HepG2 (cell line): Measurements from ENCODE around the gene NDUFAF8. TPM values are rescaled to one million over a fixed set of nuclear protein-coding genes. Genes with fewer than 3 reads are reported as not detected.

Experiments
- CHD4 ChIP-seq: fragments of 200-600 bp; sonication (generic); IDR thresholded peaks from 2 replicates; pipeline ENCODE4 v1.7.0; 2017; ENCODE audit warnings: mild to moderate bottlenecking, low read length, borderline replicate concordance
- HOXA9 ChIP-seq: sonication (generic); formaldehyde crosslinking; IDR thresholded peaks from 2 replicates; pipeline ENCODE4 v1.8.1; 2022; ENCODE audit warnings: missing genetic modification reagents, mild to moderate bottlenecking, moderate library complexity, borderline replicate concordance
- KDM4B ChIP-seq: sonication (generic); formaldehyde crosslinking; IDR thresholded peaks from 2 replicates; pipeline ENCODE4 v1.4.0; 2020; ENCODE audit warnings: missing genetic modification reagents
- MBNL3 ChIP-seq: fragments of 250-450 bp; sonication (Bioruptor Pico); conservative IDR thresholded peaks from 2 replicates; pipeline ENCODE4 v1.8.0; 2022; ENCODE audit warnings: mild to moderate bottlenecking, inconsistent platforms
- MIER2 ChIP-seq: IDR thresholded peaks from 2 replicates; pipeline ENCODE4 v1.6.1; 2016; ENCODE audit warnings: missing biosample characterization, missing genetic modification reagents
- NCOA5 ChIP-seq: sonication (generic); formaldehyde crosslinking; IDR thresholded peaks from 2 replicates; pipeline ENCODE4 v1.4.0; 2020; ENCODE audit warnings: missing genetic modification reagents
- PAX8 ChIP-seq: sonication (generic); formaldehyde crosslinking; IDR thresholded peaks from 2 replicates; pipeline ENCODE4 v1.8.0; 2022; ENCODE audit warnings: mild to moderate bottlenecking, missing genetic modification reagents, borderline replicate concordance
- RFX5 ChIP-seq: IDR thresholded peaks from 2 replicates; pipeline ENCODE4 v1.6.1; 2011; ENCODE audit warnings: low read depth, low read length, improper control_type of control experiment
- SALL1 ChIP-seq: sonication (generic); formaldehyde crosslinking; IDR thresholded peaks from 2 replicates; pipeline ENCODE4 v1.8.0; 2022; ENCODE audit warnings: mild to moderate bottlenecking, missing genetic modification reagents
- SAP130 ChIP-seq: IDR thresholded peaks from 2 replicates; pipeline ENCODE4 v1.6.1; 2016; ENCODE audit warnings: low read depth
- SNAPC2 ChIP-seq: sonication (generic); formaldehyde crosslinking; IDR thresholded peaks from 2 replicates; pipeline ENCODE4 v1.8.1; 2022; ENCODE audit warnings: mild to moderate bottlenecking, missing genetic modification reagents
- SNRNP70 ChIP-seq: fragments of 200-400 bp; formaldehyde crosslinking; IDR thresholded peaks from 2 replicates; pipeline ENCODE4 v1.6.1; 2017; ENCODE audit warnings: mild to moderate bottlenecking, low read depth, low read length, moderate library complexity
- ZNF17 ChIP-seq: sonication (generic); formaldehyde crosslinking; IDR thresholded peaks from 2 replicates; pipeline ENCODE4 v1.5.0; 2020; ENCODE audit warnings: mild to moderate bottlenecking, missing genetic modification reagents
- ZNF230 ChIP-seq: sonication (generic); formaldehyde crosslinking; IDR thresholded peaks from 2 replicates; pipeline ENCODE4 v1.4.0; 2020; ENCODE audit warnings: mild to moderate bottlenecking, missing genetic modification reagents
- ZNF367 ChIP-seq: sonication (generic); formaldehyde crosslinking; IDR thresholded peaks from 2 replicates; pipeline ENCODE4 v1.4.0; 2020; ENCODE audit warnings: missing genetic modification reagents, borderline replicate concordance
- ZNF446 ChIP-seq: sonication (generic); formaldehyde crosslinking; IDR thresholded peaks from 2 replicates; pipeline ENCODE4 v1.5.0; 2020; ENCODE audit warnings: mild to moderate bottlenecking, missing genetic modification reagents
- ZNF567 ChIP-seq: sonication (generic); formaldehyde crosslinking; IDR thresholded peaks from 2 replicates; pipeline ENCODE4 v1.8.1; 2023; ENCODE audit warnings: mild to moderate bottlenecking, missing genetic modification reagents, borderline replicate concordance
- ZSCAN25 ChIP-seq: sonication (generic); formaldehyde crosslinking; IDR thresholded peaks from 2 replicates; pipeline ENCODE4 v1.8.0; 2022; ENCODE audit warnings: mild to moderate bottlenecking, missing genetic modification reagents
- ZZZ3 ChIP-seq: sonication (generic); formaldehyde crosslinking; IDR thresholded peaks from 2 replicates; pipeline ENCODE4 v1.4.0; 2020; ENCODE audit warnings: missing genetic modification reagents, mild to moderate bottlenecking, borderline replicate concordance
- polyA plus RNA-seq, 8 experiments: library from polyadenylated mRNA; depleted of rRNA in 3 of 8; stranded (reverse) in 7 of 8; unstranded in 1 of 8; fragments of >200 nt; fragmentation: Illumina TruSeq in 4 of 8; extraction: Trizol in 4 of 8; gene quantifications; 2 replicates each; pipeline versions ENCODE4 v1.2.1 to v1.2.3, GENCODE V29; 2011 to 2016; ENCODE audit warnings: low read depth in 4 of 8, missing spikeins in 1 of 8, mixed read lengths in 1 of 8; ENCODE audit not compliant: insufficient read depth in 1 of 8
- total RNA-seq, 5 experiments: library from RNA; depleted of rRNA; stranded (reverse); fragments of >200 nt; fragmentation: Illumina TruSeq; extraction: Trizol; gene quantifications; 2 replicates each; pipeline ENCODE4 v1.2.3, GENCODE V29; 2016; ENCODE audit warnings: low read depth in 1 of 5
- TF ChIP-seq, protein P1 (sequence below): sonication (generic); formaldehyde crosslinking; IDR thresholded peaks from 2 replicates; pipeline ENCODE4 v1.5.0; 2020; ENCODE audit warnings: mild to moderate bottlenecking, missing genetic modification reagents
- TF ChIP-seq, protein P2 (sequence below): sonication (generic); formaldehyde crosslinking; conservative IDR thresholded peaks from 2 replicates; pipeline ENCODE4 v1.4.0; 2020; ENCODE audit warnings: mild to moderate bottlenecking, missing genetic modification reagents, moderate library complexity
- TF ChIP-seq, protein P3 (sequence below): sonication (generic); formaldehyde crosslinking; IDR thresholded peaks from 2 replicates; pipeline ENCODE4 v1.5.1; 2020; ENCODE audit warnings: missing genetic modification reagents, mild to moderate bottlenecking, borderline replicate concordance

NDUFAF8 gene
- total and polyA plus RNA-seq, 2 of the 13 experiments (the other 11 are each of a cell fraction or from before 2014, with no cell fraction given) = 75.6 to 233 TPM

DNA sequence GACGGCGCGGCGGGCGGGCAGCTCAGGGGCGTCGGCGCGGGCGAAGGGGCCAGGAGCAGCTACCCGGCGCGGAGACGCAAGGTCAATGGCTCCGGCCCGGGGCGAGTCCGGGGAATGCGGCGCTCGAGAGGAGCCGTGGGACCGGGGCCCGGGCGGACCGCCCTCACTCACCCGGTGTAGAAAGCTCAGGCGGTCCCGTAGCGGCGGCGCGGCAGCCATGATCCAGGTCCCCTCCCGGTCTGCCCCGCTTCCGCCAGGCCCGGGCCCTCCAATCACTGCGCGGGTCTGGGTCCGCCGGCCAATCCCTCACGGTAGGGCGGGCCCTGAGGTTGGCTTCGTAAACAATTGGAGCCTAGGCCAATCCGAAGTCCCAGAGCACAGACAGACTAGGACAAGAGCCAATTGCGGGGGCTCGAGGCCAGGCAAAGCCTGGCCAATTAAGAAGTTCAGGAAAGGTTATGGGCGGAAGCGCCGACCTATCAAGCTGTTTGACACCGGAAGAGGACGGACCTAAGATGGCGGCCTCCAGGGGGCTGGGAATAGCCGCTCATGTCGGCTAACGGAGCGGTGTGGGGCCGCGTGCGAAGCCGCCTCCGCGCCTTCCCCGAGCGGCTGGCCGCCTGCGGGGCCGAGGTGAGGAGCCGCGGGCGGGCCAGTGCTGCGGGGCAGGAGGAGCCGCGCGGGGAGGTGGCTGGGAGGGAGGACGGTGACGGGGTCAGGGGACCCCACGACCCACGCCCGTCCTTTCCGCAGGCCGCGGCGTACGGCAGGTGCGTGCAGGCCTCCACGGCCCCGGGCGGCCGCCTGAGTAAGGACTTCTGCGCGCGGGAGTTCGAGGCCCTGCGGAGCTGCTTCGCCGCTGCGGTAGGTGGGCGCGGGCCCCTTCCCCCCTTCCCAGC lies at the start of gene NDUFAF8, which contains the start of gene TEPSIN (continued):
- no peak for TF ChIP-seq MBNL3 (CRISPR knock-in tag)
- TF ChIP-seq ZNF17 (CRISPR knock-in tag) = no peak
- no peak for TF ChIP-seq ZZZ3 (CRISPR knock-in tag)
- TF ChIP-seq SAP130 (CRISPR knock-in tag) = peak; percentile 98
- TF ChIP-seq, protein P1, sequence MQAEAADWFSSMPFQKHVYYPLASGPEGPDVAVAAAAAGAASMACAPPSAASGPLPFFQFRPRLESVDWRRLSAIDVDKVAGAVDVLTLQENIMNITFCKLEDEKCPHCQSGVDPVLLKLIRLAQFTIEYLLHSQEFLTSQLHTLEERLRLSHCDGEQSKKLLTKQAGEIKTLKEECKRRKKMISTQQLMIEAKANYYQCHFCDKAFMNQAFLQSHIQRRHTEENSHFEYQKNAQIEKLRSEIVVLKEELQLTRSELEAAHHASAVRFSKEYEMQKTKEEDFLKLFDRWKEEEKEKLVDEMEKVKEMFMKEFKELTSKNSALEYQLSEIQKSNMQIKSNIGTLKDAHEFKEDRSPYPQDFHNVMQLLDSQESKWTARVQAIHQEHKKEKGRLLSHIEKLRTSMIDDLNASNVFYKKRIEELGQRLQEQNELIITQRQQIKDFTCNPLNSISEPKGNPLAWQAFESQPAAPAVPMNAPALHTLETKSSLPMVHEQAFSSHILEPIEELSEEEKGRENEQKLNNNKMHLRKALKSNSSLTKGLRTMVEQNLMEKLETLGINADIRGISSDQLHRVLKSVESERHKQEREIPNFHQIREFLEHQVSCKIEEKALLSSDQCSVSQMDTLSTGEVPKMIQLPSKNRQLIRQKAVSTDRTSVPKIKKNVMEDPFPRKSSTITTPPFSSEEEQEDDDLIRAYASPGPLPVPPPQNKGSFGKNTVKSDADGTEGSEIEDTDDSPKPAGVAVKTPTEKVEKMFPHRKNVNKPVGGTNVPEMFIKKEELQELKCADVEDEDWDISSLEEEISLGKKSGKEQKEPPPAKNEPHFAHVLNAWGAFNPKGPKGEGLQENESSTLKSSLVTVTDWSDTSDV (CRISPR knock-in tag) = no peak; the same call in 1 of the 2 replicates
- no peak for TF ChIP-seq MIER2 (CRISPR knock-in tag)
- 0 out of 2 replicates have a peak, but pooled peaks have one; percentile 70 for TF ChIP-seq ZNF230
- no peak; the same call in 1 of the 2 replicates for TF ChIP-seq ZSCAN25
- TF ChIP-seq, protein P2, sequence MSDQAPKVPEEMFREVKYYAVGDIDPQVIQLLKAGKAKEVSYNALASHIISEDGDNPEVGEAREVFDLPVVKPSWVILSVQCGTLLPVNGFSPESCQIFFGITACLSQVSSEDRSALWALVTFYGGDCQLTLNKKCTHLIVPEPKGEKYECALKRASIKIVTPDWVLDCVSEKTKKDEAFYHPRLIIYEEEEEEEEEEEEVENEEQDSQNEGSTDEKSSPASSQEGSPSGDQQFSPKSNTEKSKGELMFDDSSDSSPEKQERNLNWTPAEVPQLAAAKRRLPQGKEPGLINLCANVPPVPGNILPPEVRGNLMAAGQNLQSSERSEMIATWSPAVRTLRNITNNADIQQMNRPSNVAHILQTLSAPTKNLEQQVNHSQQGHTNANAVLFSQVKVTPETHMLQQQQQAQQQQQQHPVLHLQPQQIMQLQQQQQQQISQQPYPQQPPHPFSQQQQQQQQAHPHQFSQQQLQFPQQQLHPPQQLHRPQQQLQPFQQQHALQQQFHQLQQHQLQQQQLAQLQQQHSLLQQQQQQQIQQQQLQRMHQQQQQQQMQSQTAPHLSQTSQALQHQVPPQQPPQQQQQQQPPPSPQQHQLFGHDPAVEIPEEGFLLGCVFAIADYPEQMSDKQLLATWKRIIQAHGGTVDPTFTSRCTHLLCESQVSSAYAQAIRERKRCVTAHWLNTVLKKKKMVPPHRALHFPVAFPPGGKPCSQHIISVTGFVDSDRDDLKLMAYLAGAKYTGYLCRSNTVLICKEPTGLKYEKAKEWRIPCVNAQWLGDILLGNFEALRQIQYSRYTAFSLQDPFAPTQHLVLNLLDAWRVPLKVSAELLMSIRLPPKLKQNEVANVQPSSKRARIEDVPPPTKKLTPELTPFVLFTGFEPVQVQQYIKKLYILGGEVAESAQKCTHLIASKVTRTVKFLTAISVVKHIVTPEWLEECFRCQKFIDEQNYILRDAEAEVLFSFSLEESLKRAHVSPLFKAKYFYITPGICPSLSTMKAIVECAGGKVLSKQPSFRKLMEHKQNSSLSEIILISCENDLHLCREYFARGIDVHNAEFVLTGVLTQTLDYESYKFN = peak; percentile 6; the same call in 1 of the 2 replicates
- TF ChIP-seq NCOA5 (CRISPR knock-in tag) = no peak
- no peak for TF ChIP-seq CHD4
- TF ChIP-seq KDM4B (CRISPR knock-in tag) = no peak
- TF ChIP-seq ZNF446 (CRISPR knock-in tag) = no peak
- peak; percentile 84 for TF ChIP-seq SALL1 (CRISPR knock-in tag)
- TF ChIP-seq SNRNP70 = no peak
- peak; percentile 47; the same call in 1 of the 2 replicates for TF ChIP-seq RFX5
- no peak for TF ChIP-seq ZNF367 (CRISPR knock-in tag)
- TF ChIP-seq, protein P3, sequence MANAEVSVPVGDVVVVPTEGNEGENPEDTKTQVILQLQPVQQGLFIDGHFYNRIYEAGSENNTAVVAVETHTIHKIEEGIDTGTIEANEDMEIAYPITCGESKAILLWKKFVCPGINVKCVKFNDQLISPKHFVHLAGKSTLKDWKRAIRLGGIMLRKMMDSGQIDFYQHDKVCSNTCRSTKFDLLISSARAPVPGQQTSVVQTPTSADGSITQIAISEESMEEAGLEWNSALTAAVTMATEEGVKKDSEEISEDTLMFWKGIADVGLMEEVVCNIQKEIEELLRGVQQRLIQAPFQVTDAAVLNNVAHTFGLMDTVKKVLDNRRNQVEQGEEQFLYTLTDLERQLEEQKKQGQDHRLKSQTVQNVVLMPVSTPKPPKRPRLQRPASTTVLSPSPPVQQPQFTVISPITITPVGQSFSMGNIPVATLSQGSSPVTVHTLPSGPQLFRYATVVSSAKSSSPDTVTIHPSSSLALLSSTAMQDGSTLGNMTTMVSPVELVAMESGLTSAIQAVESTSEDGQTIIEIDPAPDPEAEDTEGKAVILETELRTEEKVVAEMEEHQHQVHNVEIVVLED (CRISPR knock-in tag) = peak; percentile 49; the same call in 1 of the 2 replicates
- no peak for TF ChIP-seq HOXA9 (CRISPR knock-in tag)
- TF ChIP-seq SNAPC2 (CRISPR knock-in tag) = 0 out of 2 replicates have a peak, but pooled peaks have one; percentile 2
- TF ChIP-seq PAX8 (CRISPR knock-in tag) = no peak; the same call in 1 of the 2 replicates
- TF ChIP-seq ZNF567 = 0 out of 2 replicates have a peak, but pooled peaks have one; percentile 31
